Measurements from ENCODE around the gene RDM1. TPM values are rescaled to one million over a fixed set of nuclear protein-coding genes. Genes with fewer than 3 reads are reported as not detected.

RDM1 gene
- total RNA-seq, 1 experiment from 2014 or later = 2.1 TPM

DNA sequence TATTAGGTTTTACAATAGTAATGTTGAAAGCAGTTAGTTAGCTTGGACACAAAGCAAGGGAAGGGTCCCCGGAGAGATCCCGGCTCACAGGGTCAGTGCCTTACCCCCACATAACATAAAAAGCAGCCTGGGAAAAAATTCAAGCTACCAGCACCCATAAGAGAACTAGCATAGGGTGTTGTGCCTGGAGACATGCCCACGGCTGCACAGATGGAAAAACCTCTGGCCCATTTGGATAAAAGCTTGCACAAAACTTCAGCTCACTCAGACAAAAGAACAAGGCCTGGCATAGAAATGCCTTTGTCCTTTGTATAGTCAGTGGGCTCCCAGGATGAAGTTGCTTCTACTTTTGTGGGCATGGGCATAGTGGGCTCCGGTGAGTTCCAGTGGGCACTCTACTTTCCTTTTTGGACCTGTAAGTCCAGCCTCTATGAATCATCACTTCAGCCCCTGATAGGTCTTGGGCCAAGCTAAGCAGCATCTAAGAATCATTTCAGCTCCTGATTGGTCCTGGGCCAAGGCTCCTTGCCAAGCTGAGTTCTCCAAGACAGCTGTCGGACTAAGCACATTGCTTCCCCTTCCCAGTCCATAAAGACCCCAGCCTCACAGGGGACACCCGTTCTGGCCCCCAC lies 1.3 kb upstream of the RDM1 start:
- DNase-seq (ENCODE audit: low spot score) = no peak
- BruUV-seq (replicated peaks) = no TSS peak
- CTCF ChIA-PET = no interaction called here
- intact Hi-C loops (cut with micrococcal nuclease; ENCODE audit: unreplicated experiment) = no loop called here
- Histone ChIP-seq H3K27me3 (replicated peaks; ENCODE audit: insufficient read depth, low read depth, low read length, poor library complexity) (no peaks in the 10 kb centered on the region), H3K36me3 (ENCODE audit: insufficient read depth, low read length, poor library complexity, severe bottlenecking) (no peaks in the 10 kb centered on the region), H3K4me3 (ENCODE audit: low read depth, low read length, poor library complexity, severe bottlenecking) (no peak overlapping the region), H3K9me3 (ENCODE audit: low read depth, low read length, poor library complexity, severe bottlenecking) (no peaks in the 10 kb centered on the region), H3K4me1 (ENCODE audit: insufficient read depth, low read length, poor library complexity, severe bottlenecking) (no peaks in the 10 kb centered on the region), H3K27ac (ENCODE audit: low read depth, low read length, poor library complexity, severe bottlenecking) (no peak overlapping the region)
- POLR2A ChIA-PET (ENCODE audit: low non-redundant PET) = no interaction called here
- TF ChIP-seq EZH2 (IDR thresholded peaks at IDR 0.05; ENCODE audit: borderline replicate concordance, low read depth, low read length, poor library complexity, severe bottlenecking) = no peak
- no peak for TF ChIP-seq CTCF (conservative IDR thresholded peaks at IDR 0.05; ENCODE audit: low read depth, low read length)

DNA sequence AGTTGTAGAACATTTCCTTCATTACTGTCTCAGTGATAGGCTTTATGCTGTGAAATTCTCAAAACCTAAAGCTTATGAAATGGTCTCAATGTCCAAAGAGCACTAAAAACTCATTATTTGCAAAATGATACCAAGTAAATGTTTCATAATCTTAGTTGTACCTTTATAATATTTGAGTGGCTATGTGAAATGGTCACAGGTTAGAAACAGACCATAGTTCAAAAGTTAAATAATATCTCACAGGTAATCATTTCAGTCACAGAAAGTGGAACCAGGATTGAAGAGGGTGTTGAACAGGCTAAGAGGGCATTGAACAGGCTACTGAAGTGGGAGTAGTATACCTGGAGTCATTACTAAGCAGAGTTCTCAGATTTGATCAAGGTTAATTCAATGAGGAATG lies 2.9 kb downstream of the RDM1 start:
- Histone ChIP-seq H3K36me3 (ENCODE audit: insufficient read depth, low read length, poor library complexity, severe bottlenecking) (no peaks in the 10 kb centered on the region), H3K27me3 (replicated peaks; ENCODE audit: insufficient read depth, low read depth, low read length, poor library complexity) (no peaks in the 10 kb centered on the region), H3K4me3 (ENCODE audit: low read depth, low read length, poor library complexity, severe bottlenecking) (no peak overlapping the region), H3K4me1 (ENCODE audit: insufficient read depth, low read length, poor library complexity, severe bottlenecking) (no peaks in the 10 kb centered on the region), H3K27ac (ENCODE audit: low read depth, low read length, poor library complexity, severe bottlenecking) (no peak overlapping the region), H3K9me3 (ENCODE audit: low read depth, low read length, poor library complexity, severe bottlenecking) (no peaks in the 10 kb centered on the region)
- no TSS peak for BruUV-seq (replicated peaks)
- DNase-seq (ENCODE audit: low spot score) = no peak
- POLR2A ChIA-PET (ENCODE audit: low non-redundant PET) = no interaction called here
- TF ChIP-seq EZH2 (IDR thresholded peaks at IDR 0.05; ENCODE audit: borderline replicate concordance, low read depth, low read length, poor library complexity, severe bottlenecking) (no peak), CTCF (conservative IDR thresholded peaks at IDR 0.05; ENCODE audit: low read depth, low read length) (no peak)
- intact Hi-C loops (cut with micrococcal nuclease; ENCODE audit: unreplicated experiment) = no loop called here
- CTCF ChIA-PET = no interaction called here

- intact Hi-C loops (cut with micrococcal nuclease; ENCODE audit: unreplicated experiment) = no loop called here
- Histone ChIP-seq H3K27me3 (replicated peaks; ENCODE audit: insufficient read depth, low read depth, low read length, poor library complexity) (no peaks in the 10 kb centered on the region), H3K4me3 (ENCODE audit: low read depth, low read length, poor library complexity, severe bottlenecking) (no peak overlapping the region), H3K36me3 (ENCODE audit: insufficient read depth, low read length, poor library complexity, severe bottlenecking) (no peaks in the 10 kb centered on the region), H3K27ac (ENCODE audit: low read depth, low read length, poor library complexity, severe bottlenecking) (no peak overlapping the region), H3K4me1 (ENCODE audit: insufficient read depth, low read length, poor library complexity, severe bottlenecking) (no peaks in the 10 kb centered on the region), H3K9me3 (ENCODE audit: low read depth, low read length, poor library complexity, severe bottlenecking) (no peaks in the 10 kb centered on the region)
- DNase-seq (ENCODE audit: low spot score) = no peak
- POLR2A ChIA-PET (ENCODE audit: low non-redundant PET) = no interaction called here
- CTCF ChIA-PET = no interaction called here
- no TSS peak for BruUV-seq (replicated peaks)
- no peak for TF ChIP-seq EZH2 (IDR thresholded peaks at IDR 0.05; ENCODE audit: borderline replicate concordance, low read depth, low read length, poor library complexity, severe bottlenecking)
- no peak for TF ChIP-seq CTCF (conservative IDR thresholded peaks at IDR 0.05; ENCODE audit: low read depth, low read length)
Observed at GRCh38 chr17:35923609-35924114, 6.9 kb downstream of the RDM1 start.

Data from A673 (cell line).